Endothelial cell of umbilical vein (primary cell): Measurements from ENCODE around the gene BPI.

Experiments
- MYC ChIP-seq: IDR thresholded peaks from one replicate; pipeline ENCODE4 v1.6.1; 2011; ENCODE audit warnings: mild to moderate bottlenecking, low read depth, low read length
- POLR2A ChIP-seq: IDR thresholded peaks from 2 replicates; pipeline ENCODE4 v1.6.1; 2012; ENCODE audit warnings: low read depth, mild to moderate bottlenecking, control low read depth, low read length
- POLR2AphosphoS5 ChIP-seq: IDR thresholded peaks from 2 replicates; pipeline ENCODE4 v1.6.1; 2012; ENCODE audit warnings: low read depth, mild to moderate bottlenecking, control low read depth, low read length, moderate library complexity; ENCODE audit not compliant: insufficient read depth
- TF ChIP-seq, protein P1 (sequence below), 2 donors: IDR thresholded peaks; 1 replicate in 1 of 2; 2 replicates in 1 of 2; pipeline ENCODE4 v1.5.1; 2011; ENCODE audit warnings: low read length in 2 of 2, mild to moderate bottlenecking in 2 of 2, moderate library complexity in 2 of 2, control low read depth in 1 of 2, inconsistent platforms in 1 of 2, low read depth in 1 of 2; ENCODE audit not compliant: insufficient read depth in 1 of 2; ENCODE audit errors: extremely low read depth in 1 of 2

DNA sequence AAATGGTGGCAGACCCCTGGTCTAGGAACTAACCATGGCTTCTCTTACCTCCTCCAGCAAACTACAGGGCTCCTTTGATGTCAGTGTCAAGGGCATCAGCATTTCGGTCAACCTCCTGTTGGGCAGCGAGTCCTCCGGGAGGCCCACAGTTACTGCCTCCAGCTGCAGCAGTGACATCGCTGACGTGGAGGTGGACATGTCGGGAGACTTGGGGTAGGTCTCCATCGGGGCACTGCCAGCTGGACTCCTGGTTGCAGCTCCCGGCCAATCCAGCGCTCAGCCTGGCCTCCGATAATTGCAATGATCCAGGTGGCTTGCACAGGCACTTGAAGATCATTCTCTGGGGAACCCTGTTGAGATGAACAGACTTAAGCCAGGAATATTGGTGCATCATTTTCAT is 50.3 kb downstream of the BPI start:
- no peak for TF ChIP-seq POLR2AphosphoS5
- TF ChIP-seq, protein P1, sequence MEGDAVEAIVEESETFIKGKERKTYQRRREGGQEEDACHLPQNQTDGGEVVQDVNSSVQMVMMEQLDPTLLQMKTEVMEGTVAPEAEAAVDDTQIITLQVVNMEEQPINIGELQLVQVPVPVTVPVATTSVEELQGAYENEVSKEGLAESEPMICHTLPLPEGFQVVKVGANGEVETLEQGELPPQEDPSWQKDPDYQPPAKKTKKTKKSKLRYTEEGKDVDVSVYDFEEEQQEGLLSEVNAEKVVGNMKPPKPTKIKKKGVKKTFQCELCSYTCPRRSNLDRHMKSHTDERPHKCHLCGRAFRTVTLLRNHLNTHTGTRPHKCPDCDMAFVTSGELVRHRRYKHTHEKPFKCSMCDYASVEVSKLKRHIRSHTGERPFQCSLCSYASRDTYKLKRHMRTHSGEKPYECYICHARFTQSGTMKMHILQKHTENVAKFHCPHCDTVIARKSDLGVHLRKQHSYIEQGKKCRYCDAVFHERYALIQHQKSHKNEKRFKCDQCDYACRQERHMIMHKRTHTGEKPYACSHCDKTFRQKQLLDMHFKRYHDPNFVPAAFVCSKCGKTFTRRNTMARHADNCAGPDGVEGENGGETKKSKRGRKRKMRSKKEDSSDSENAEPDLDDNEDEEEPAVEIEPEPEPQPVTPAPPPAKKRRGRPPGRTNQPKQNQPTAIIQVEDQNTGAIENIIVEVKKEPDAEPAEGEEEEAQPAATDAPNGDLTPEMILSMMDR (IDR thresholded peaks at IDR 0.05; ENCODE audit: extremely low read depth in 1 of 2, insufficient read depth in 1 of 2, low read depth in 1 of 2, low read length in 2 of 2) = no peak
- TF ChIP-seq POLR2A = no peak
- no peak for TF ChIP-seq MYC
